OCI-M2 (cell line): ENCODE measurements around the gene CEP83.
"Not testable (repeated sequence)": the region's sequence is repeated elsewhere in the genome, so short reads cannot be mapped to it uniquely, and the experiment has no call there.

Experiments
- DNase-seq: peaks from one replicate; lab custom pipeline; 2025; ENCODE audit not compliant: unreplicated experiment; lab: John Stamatoyannopoulos, UW

The CEP83 gene

DNA sequence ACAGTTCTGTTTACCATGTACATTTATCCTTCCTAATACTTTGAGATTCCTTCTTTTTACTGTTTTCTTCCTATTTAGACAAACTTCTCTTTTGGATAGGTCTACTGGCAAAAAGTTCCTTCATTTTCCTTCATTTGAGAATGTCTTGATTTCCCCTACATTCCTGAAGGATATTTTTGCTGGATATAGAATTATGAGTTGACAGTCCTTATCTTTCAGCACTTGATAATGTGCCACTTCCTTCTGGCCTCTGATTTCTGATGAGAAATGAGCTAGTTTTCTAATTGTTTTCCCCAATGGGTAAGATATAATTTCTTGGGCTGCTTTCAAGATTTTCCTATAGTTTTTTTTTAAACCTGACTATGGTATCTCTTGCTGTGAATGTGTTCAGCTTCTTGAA is 75.6 kb downstream of the CEP83 start:
- no peak for DNase-seq

DNA sequence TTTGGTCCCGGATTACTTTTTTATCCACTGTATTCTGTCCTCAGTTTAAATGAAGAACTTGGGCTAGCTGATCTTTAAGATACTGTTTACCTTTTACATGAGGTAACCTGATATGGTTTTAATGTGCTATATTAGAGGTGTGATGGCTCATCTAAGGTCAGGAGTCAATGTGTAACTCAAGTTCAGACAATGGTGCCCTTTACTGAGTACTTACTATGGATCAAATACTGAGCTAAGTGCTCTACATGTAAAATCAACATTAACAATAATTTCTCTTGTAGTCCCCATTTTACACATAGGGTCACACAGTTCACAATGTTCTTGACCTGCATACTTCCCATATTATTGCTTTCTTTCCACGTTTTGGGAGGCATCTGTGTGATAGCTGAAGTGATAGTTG is 79.2 kb downstream of the CEP83 start:
- DNase-seq = no peak

DNA sequence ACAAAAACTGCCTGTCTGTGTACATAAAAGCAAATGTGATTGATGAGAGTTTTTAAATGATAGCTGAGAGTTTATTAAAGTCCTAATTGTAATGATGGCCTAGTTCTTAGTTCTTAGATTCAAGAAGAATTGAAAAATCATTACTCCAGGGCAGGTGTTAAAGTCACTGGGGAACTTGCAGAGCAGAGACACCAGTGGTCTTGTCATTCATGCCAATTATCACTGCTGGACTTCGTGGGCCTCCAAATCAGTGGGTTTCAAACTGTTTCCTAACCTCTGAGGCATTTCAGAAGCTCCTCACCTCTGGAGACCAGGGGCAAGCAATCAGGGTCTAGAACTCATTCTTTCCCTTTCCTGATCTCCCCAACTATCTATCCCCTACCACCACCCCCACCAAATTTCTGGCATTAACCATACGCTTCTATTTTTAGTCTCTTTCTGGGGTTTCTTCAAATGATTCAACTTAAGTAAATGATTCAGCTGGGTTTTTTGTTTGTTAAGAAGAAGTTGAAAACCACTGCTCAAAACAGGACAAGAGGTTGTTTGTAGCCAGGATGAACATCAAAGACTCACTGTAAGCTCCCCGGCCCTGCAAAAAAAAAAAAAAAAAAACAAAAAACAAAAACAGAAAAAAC is 80.1 kb downstream of the CEP83 start:
- no peak for DNase-seq

DNA sequence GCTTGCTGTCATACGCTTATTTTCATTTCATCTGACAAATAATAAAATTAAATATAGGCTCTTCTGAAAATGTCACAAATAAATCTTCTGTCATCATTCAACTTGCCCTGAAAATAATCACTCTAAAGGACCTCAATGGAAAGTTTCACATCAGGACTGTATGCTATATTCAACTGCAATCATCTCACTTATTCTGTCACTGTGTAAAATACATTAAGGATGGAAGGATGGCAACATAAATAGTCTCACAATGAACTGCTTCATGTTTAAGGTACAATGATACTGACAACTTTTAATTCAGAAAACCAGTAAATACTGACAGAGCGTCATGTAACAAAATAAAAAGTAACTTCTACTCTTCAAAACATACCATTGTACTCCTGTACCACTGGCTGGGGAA is 82.1 kb downstream of the CEP83 start:
- DNase-seq = no peak

DNA sequence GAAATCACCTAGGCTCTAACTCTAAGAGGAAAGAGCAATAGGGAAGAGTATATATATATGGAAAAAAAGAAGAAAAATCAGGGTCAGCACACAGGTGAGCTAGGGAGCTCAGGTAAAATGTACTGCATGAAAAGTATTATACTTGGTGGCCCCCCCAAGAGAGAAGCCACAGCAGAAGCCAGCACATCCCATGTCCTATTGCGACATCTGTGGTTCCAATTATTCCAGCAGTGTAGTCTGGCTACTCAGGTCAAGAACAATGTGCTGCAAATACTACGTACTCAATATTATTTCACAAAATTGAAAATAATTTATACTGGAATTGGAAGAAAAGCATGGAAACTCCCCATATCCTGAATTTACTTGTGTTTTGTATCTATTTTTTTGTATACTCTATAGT is 85.5 kb downstream of the CEP83 start:
- no peak for DNase-seq

DNA sequence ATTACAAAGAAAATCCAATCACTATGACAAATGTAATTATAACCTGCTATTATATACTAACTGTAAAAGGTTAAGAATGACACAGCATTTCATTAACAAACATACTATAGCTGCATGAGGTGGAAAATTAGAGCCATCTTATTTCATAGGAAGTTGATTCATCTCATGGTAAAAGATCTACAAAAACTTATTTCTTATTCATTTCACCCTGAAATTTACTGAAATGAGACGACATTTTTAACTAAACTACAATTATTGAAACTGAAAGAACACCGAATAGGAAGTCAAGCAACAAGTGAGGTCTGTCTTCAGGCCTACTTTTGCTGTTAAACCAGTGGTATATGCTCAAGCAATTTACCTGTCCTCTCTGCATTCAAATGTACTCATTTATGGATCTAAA is 87.2 kb downstream of the CEP83 start:
- no peak for DNase-seq

DNA sequence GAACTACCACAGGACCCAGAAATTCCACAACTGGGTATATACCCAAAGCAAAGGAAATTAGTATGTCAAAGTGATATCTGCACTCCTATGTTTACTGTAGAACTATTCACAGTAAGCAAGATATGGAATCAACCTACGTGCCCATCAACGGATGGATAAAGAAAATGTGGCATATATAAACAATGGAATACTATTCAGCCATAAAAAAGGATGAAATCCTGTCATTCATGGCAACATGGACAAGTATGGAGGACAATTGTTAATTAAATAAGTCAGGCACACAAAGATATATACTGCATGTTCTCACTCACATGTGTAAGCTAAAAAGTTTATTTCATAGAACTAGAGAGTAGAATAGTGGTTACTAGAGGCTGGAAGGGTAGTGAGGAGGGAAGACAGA is 97.0 kb downstream of the CEP83 start:
- DNase-seq = no peak

DNA sequence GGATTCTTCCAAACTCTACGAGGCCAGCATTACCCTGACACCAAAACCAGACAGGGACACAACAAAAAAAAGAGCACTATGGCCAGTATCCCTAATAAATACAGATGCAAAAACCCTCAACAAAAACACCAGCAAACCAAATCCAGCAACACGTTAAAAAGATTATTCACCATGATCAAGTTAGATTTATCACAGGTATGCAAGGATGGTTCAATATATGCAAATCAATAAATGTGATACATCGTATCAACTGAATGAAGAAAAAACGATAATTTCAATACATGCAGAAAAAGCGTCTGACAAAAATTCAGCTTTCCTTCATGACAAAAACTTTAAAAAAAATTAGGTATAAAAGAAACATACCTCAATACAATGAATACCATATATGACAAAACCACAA is 99.9 kb downstream of the CEP83 start:
- DNase-seq = no peak

DNA sequence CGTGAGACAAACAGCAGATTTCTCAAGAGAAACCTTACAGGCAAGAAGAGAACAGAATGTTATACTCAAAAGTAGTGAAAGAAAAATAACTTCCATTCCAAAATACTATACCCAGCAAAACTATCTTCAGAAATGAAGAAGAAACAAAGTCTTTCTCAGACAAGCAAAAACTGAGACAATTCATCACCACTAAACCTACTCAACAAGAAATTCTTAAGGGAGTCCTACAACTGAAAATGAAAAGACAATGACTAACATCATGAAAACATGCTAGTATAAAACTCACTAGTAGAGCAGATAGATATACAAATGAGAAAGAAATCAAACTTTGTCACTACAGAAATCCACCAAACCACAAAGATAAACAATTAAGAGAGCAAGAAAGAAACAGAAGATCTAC is 106.5 kb downstream of the CEP83 start:
- no peak for DNase-seq

DNA sequence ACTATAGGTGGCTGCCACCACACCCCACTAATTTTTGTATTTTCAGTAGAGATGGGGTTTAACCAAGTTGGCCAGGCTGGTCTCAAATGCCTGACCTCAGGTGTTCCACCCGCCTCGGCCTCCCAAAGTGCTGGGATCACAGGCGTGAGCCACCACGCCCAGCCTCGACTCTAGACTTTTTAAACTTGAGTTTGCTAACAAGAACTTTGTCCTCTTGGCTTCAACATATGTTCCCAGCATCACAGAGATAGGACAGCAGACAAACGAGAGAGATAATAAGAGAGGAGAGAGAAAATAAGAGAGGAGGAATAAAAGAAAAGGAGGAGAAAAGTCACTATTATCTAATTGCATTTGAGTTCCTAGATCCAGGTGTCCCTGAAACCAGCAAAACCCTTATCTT is 119.1 kb downstream of the CEP83 start:
- DNase-seq = no peak

DNA sequence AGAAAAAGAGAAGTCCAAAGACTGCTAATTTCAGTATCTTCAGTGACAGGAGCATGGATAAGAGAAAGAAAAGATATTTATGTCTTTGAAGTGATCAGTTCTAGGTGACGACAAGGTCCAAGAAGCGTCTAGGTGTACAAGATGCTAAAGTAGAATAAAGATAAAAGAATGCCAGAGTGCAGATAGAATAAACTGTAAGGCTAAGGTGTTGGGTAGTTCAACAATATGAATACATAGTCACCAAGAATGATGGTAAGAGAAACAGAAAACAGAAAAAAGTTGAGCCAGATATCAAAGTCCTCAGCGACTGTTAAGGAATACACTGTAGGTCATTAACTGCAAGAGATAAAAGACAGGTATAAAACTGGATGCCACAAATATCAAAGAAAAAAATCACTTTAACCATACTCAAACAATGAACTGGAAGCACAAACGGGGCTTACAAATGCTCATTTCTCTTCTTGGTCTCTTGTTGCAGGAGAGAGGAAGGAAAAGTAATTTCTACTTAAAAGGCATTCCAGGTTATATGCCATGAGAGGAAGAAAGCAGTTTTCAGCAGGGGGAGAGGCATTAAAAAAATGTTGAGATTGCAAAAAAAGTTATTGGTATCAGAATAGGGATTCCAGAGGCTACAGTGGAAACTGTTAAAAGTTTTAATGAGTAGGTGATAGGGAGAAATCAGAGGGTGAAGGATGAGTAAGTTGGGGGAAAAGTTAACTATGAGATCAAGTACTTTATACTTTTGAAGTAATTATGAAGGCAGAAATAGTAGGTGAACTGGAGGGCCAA is 121.5 kb downstream of the CEP83 start:
- no peak for DNase-seq

DNA sequence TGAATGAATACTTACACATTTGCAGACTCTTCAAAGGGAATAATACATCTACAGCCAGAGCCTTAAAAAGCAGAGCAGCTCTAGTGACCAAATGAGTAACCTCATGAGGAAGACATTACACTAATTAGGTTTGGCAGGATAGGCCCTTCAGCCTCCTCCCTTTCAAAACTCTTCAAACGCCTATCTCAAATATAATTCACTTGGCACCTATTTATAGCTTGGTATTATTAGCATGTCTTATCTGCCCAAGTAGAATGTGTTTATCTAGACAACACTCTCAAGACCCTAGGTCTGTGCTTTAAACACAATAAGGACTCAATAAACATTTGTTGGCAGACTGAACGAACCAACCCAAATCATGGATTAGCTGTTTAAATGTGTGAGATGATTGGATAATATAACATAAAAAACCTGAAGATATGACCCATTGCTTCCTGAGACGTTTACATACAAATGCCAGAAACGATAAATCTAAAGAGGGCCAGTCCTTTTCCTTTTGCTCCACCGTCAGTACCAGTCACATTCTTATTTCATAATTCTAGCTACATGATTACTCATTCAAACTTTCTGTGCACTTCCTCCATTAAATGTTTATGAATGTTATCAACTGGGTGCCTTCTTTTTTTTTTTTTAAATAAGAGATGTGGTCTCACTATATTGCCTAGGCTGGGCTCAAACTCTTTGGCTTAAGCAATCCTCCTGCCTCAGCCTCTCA is 123.3 kb downstream of the CEP83 start:
- no peak for DNase-seq

DNA sequence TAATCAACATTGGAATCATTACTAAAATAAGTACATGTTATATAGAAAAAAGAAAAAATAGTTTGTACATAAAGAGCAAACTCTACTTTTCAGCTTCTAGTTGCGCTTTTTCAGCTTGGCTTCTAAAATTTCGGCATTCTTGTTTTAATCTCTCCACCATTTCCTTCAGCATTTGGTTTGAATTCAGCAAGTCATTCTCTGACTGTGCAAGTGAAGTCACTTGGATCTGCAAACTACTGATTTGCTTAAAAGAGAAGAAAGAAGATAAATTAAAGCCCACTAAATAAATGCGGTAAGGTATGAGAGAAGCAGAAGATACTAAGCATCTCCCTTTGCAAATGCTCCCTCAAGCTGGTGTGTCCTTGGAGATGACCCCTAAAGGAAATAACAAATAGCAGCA is 126.3 kb downstream of the CEP83 start:
- DNase-seq = no peak

DNA sequence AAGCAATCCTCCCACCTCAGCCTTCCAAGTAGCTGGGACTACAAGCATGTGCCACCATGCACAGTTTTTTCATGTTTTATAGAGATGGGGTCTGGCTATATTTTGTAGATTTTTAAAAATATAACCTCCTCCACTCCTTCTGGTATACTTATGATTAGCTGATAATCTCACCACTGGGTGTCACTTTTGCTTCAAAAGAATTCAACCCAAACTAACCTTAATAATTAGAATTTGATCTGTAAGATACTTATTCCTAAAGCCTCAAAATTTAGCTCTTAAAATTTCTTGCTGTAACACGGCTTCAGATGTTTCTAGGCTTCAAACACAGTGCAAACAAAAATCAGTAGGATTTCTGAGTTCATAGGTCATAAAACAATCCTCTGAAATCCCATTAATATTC is 130.3 kb downstream of the CEP83 start:
- DNase-seq = no peak

DNA sequence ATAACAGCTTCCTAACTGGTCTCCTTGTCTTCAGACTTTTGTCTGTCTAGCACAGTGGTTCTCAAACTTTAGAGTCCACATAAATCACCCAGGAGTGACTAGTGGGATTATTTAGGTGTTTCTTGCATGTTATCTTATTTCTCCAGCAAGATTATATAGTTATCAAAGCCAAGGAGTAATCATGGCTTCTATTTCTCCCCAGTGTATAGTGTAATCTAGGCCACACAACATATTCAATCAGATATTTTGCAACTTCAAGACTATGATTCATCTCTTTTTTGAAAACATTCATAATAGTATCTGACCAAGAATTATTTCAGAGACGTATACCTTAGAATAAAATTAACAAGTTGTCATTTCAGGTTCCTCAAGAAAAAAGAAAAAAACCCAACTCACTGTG is 131.9 kb downstream of the CEP83 start:
- DNase-seq = no peak

DNA sequence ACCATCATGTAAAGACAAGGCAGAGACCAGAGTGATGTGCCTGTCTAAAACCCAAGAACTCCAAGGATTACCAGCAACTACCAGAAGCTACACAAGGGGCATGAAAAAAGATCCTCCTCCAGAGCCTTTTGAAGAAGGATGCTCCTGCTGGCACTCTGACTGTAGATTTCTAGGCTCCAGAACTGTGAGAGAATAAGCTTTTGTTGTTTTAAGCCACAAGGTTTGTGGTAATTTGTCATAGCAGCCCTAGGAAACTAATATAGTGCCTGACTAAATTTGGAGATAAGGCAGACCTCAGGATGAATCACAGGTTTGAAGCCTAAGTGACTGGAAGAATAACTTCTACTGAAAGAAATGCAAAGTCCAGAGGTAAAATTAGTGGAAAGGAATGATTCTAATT is 132.9 kb downstream of the CEP83 start:
- no peak for DNase-seq

DNA sequence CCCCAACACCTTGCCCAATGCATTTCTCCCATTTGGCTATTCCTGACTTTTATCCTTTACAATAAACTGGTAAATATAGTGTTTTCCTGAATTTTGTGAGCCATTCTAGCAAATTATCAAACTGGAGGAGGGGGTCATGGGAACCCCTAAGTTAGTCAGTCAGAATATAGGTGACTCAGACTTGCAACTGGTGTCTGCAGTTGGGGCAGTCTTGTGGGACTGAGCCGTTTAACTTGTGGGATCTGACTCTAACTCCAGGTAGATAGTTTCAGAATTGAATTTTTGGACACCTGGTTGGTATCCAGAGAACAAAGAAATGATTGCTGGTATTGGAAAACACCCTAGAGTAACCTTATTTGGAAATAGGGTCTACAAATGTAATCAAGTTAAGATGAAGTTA is 133.4 kb downstream of the CEP83 start:
- DNase-seq = no peak

DNA sequence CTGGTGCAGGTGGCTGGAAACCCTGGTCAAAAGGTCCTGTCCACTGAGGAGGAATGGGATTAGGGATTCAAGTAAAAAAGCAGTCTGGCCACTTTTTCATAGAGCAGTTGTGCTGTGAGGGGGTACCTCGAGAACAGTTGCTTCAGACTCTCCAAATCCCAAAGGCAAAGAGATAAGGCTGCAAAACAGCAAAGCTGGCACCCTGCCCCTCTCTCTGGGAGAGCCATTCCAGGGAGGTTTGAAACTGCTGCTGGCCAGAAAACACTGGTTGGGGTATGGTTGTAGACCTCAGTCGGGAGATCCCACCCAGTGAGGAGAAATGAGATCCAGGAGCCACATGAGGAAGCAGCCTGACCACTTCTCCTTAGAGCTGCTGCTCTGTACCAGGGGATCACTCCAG is 137.3 kb downstream of the CEP83 start:
- DNase-seq = no peak

DNA sequence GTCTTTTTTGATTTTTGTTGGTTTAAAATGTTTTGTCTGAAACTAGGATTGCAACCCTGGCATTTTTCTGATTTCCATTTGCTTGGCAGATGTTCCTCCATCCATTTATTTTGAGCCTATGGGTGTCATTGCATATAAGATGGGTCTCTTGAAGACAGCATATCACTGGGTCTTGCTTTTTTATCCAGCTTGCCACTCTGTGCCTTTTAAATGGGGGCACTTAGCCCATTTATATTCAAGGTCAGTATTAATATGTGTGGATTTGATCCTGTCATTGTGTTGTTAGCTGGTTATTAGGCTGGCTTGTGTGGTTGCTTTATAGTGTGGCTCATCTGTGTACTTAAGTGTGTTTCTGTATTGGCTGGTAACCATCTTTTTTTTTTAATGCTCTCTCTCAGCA is 139.6 kb downstream of the CEP83 start:
- DNase-seq = no peak

DNA sequence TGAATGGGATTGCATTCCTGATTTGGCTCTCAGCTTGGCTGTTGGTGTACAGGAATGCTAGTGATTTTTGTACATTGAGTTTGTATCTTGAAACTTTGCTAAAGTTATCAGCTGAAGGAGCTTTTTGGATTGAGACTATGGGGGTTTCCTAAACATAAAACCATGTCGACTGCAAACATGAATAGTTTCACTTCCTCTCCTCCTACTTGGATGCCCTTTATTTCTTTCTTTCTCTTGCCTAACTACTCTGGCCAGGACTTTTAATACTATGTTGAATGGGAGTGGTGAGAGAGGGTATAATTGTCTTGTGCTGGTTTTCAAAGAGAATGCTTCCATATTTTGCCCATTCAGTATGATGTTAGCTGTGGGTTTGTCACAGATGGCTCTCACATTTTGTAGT is 141.5 kb downstream of the CEP83 start:
- DNase-seq = no peak

DNA sequence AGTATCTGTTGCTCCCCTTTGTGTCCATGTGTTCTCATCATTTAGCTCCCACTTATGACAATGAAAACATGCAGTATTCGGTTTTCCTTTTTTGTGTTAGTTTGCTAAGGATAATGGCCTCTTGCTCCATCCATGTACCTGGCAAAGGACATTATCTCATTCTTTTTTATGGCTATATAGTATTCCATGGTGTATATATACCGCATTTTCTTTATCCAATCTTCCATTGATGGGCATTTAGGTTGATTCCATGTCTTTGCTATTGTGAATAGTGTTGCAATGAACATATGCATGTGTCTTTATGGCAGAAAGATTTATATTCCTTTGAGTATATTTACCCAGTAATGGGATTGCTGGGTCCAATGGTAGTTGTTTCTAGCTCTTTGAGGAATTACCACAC is 143.1 kb downstream of the CEP83 start:
- DNase-seq = not testable (repeated sequence)

DNA sequence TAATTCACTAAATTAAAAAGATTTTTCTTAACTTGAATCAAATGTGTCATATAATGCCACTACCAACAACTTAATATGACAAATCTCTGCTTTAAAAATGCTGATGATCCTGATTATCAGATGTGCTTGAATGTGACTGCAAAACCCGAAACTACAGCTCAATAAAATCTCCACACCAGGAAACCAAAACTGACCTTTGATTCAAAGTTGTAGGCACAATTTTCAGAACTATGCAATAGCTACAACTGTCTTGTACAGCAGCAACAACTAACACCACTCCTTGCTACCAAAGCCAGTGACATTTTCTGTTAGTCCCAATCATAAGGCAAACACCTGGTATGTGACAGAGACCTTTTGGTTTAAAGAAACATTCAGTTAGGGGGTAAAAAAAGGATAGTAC is 147.3 kb downstream of the CEP83 start:
- DNase-seq = no peak
